Measurements from ENCODE around the gene KLHL20.

- TF ChIP-seq CTCF (conservative IDR thresholded peaks at IDR 0.05; ENCODE audit: low read length) (no peak), EZH2phosphoT487 (IDR thresholded peaks at IDR 0.05; ENCODE audit: borderline replicate concordance) (no peak)
Observed at GRCh38 chr1:173682184-173682583, 32.6 kb upstream of the KLHL20 start.

All from Loucy (cell line).